BLaER1 (cell line): ENCODE data around the gene PTPN9.

Experiments used
- H3K27ac ChIP-seq: shearing (Covaris generic); formaldehyde crosslinking; 2 replicates; pipeline ENCODE4 v1.8.1; 2022
- H3K27me3 ChIP-seq: shearing (Covaris generic); formaldehyde crosslinking; 2 replicates; pipeline ENCODE4 v1.8.1; 2022
- H3K36me3 ChIP-seq: shearing (Covaris generic); formaldehyde crosslinking; 2 replicates; pipeline ENCODE4 v1.8.1; 2022
- H3K4me1 ChIP-seq: shearing (Covaris generic); formaldehyde crosslinking; 2 replicates; pipeline ENCODE4 v1.8.1; 2022
- H3K4me2 ChIP-seq: shearing (Covaris generic); formaldehyde crosslinking; 2 replicates; pipeline ENCODE4 v1.8.1; 2022
- H3K4me3 ChIP-seq: shearing (Covaris generic); formaldehyde crosslinking; 2 replicates; pipeline ENCODE4 v1.8.1; 2022
- H3K9ac ChIP-seq: shearing (Covaris generic); formaldehyde crosslinking; 2 replicates; pipeline ENCODE4 v1.8.1; 2022
- H3K9me3 ChIP-seq: shearing (Covaris generic); formaldehyde crosslinking; 2 replicates; pipeline ENCODE4 v1.8.1; 2022
- H4K20me1 ChIP-seq: shearing (Covaris generic); formaldehyde crosslinking; 2 replicates; pipeline ENCODE4 v1.8.1; 2022
- Cebpa-rat ChIP-seq: shearing (Covaris generic); IDR thresholded peaks from 2 replicates; pipeline ENCODE4 v1.8.1; 2022

The PTPN9 gene

DNA sequence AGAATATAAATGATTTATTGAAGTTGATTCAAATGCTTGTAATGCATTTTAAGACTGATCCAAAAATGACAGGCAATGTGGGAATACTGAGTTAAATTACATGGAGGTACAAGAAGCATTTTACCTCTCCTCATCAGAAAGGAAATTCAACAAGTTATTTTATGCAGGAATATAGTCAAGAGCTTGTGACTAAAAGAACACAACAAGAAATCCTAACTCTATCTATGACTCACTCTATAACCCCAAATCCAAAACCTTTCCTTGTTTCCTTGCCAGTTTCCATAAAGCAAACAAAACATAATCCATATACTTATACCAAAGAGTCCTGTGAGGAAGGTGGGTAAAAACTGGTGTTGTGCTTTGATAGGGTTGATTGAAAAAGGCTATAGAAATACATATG is 158.4 kb downstream of the PTPN9 start:
- no peaks in the 10 kb centered on the region for H3K4me1 ChIP-seq
- H4K20me1 ChIP-seq: peaks cover 75% of the 10 kb centered on the region
- no peaks in the 10 kb centered on the region for H3K27me3 ChIP-seq
- no peak overlapping the region for H3K9ac ChIP-seq
- H3K9me3 ChIP-seq: no peaks in the 10 kb centered on the region
- no peak overlapping the region for H3K4me2 ChIP-seq
- H3K4me3 ChIP-seq: no peak overlapping the region
- no peak for TF ChIP-seq Cebpa-rat
- peaks cover 97% of the 10 kb centered on the region for H3K36me3 ChIP-seq
- no peak overlapping the region for H3K27ac ChIP-seq

- no peak overlapping the region for H3K27ac ChIP-seq
- H4K20me1 ChIP-seq: peaks cover 69% of the 10 kb centered on the region
- H3K9me3 ChIP-seq: no peaks in the 10 kb centered on the region
- no peak for TF ChIP-seq Cebpa-rat
- no peaks in the 10 kb centered on the region for H3K27me3 ChIP-seq
- H3K36me3 ChIP-seq: peaks cover 99% of the 10 kb centered on the region
- no peak overlapping the region for H3K4me3 ChIP-seq
- no peak overlapping the region for H3K9ac ChIP-seq
- H3K4me2 ChIP-seq: no peak overlapping the region
- no peaks in the 10 kb centered on the region for H3K4me1 ChIP-seq
Measured at GRCh38 chr15:75416584-75416983, 162.5 kb downstream of the PTPN9 start.
